Stimulated activated CD4-positive, alpha-beta T cell treated with anti-CD3 and anti-CD28 coated beads, Interleukin-4, amount 100 ng/mL, for 4 hours (primary cell): ENCODE measurements around the gene CCR5AS.
"Not testable (repeated sequence)": the region's sequence is repeated elsewhere in the genome, so short reads cannot be mapped to it uniquely, and the experiment has no call there.

Experiments
- DNase-seq, 2 experiments: peaks; one replicate each; pipeline ENCODE4 v3.0.0-alpha.2; 2020

Gene CCR5AS

GRCh38 chr3:46351646-46352045 lies 55.2 kb downstream of the CCR5AS start:
- no peak for DNase-seq

- no peak for DNase-seq
Measured at GRCh38 chr3:46350262-46350565, 56.7 kb downstream of the CCR5AS start.

GRCh38 chr3:46349484-46350261 lies 57.2 kb downstream of the CCR5AS start:
- no peak for DNase-seq

GRCh38 chr3:46348823-46349482 lies 57.9 kb downstream of the CCR5AS start:
- DNase-seq = no peak

GRCh38 chr3:46344476-46344875 lies 62.4 kb downstream of the CCR5AS start:
- DNase-seq = no peak

GRCh38 chr3:46338840-46339239 lies 68.0 kb downstream of the CCR5AS start:
- no peak for DNase-seq

- no peak for DNase-seq
Measured at GRCh38 chr3:46337911-46338310, 69.0 kb downstream of the CCR5AS start.

GRCh38 chr3:46335541-46335940 lies 71.3 kb downstream of the CCR5AS start:
- DNase-seq = no peak

GRCh38 chr3:46334741-46335478 lies 72.0 kb downstream of the CCR5AS start:
- no peak for DNase-seq

- not testable (repeated sequence) for DNase-seq
Measured at GRCh38 chr3:46330676-46331075, 76.2 kb downstream of the CCR5AS start.

- DNase-seq = no peak
Measured at GRCh38 chr3:46325645-46326300, 81.1 kb downstream of the CCR5AS start.

- no peak for DNase-seq
Measured at GRCh38 chr3:46324036-46324435, 82.8 kb downstream of the CCR5AS start.

- no peak for DNase-seq
Measured at GRCh38 chr3:46321461-46322104, 85.3 kb downstream of the CCR5AS start.

- no peak for DNase-seq
Measured at GRCh38 chr3:46318207-46318927, 88.5 kb downstream of the CCR5AS start.

GRCh38 chr3:46316206-46316605 lies 90.7 kb downstream of the CCR5AS start:
- DNase-seq = no peak

GRCh38 chr3:46314517-46314916 lies 92.3 kb downstream of the CCR5AS start:
- no peak for DNase-seq
